Neutrophil (primary cell): Measurements from ENCODE around the gene MYO15A.

ENCODE experiments used
- H3K27ac ChIP-seq: fragments of 200-600 bp; sonication (generic); 2 replicates; pipeline ENCODE4 v1.5.1; 2016; ENCODE audit warnings: mild to moderate bottlenecking, moderate library complexity
- H3K27me3 ChIP-seq: fragments of 200-600 bp; sonication (generic); 2 replicates; pipeline ENCODE4 v1.6.0; 2016; ENCODE audit warnings: mild to moderate bottlenecking
- H3K36me3 ChIP-seq: fragments of 200-600 bp; sonication (generic); 2 replicates; pipeline ENCODE4 v1.5.1; 2017
- H3K4me1 ChIP-seq, 2 experiments: fragments of 200-600 bp in 1 of 2; sonication (generic) in 1 of 2; 1 replicate in 1 of 2; 2 replicates in 1 of 2; pipeline versions ENCODE4 v1.5.1 to v1.6.1; 2013 to 2016; ENCODE audit warnings: low read depth in 1 of 2, low read length in 1 of 2, mild to moderate bottlenecking in 1 of 2, moderate library complexity in 1 of 2; ENCODE audit not compliant: control insufficient read depth in 1 of 2, insufficient read depth in 1 of 2
- H3K4me3 ChIP-seq, 2 experiments: fragments of 200-600 bp in 1 of 2; sonication (generic) in 1 of 2; 1 replicate in 1 of 2; 2 replicates in 1 of 2; pipeline ENCODE4 v1.5.1; 2013 to 2016; ENCODE audit warnings: low read depth in 1 of 2, low read length in 1 of 2, mild to moderate bottlenecking in 1 of 2, moderate library complexity in 1 of 2
- H3K9me3 ChIP-seq: fragments of 200-600 bp; sonication (generic); 2 replicates; pipeline ENCODE4 v1.5.1; 2016
- CTCF ChIP-seq: fragments of 200-600 bp; sonication (generic); IDR thresholded peaks from 2 replicates; pipeline ENCODE4 v1.5.1; 2016; ENCODE audit warnings: antibody characterized with exemption

The MYO15A gene

GRCh38 chr17:18166894-18167293 is 58.3 kb downstream of the MYO15A start:
- Histone ChIP-seq H3K4me1 (no peaks in the 10 kb centered on the region), H3K9me3 (no peaks in the 10 kb centered on the region), H3K36me3 (no peaks in the 10 kb centered on the region), H3K27ac (no peak overlapping the region), H3K4me3 (no peak overlapping the region), H3K27me3 (no peaks in the 10 kb centered on the region)
- TF ChIP-seq CTCF, result no peak

- H3K27me3 ChIP-seq, result no peaks in the 10 kb centered on the region
- no peak overlapping the region for H3K27ac ChIP-seq
- no peak overlapping the region for H3K4me3 ChIP-seq
- no peaks in the 10 kb centered on the region for H3K9me3 ChIP-seq
- H3K4me1 ChIP-seq, result no peaks in the 10 kb centered on the region
- H3K36me3 ChIP-seq, result no peaks in the 10 kb centered on the region
- no peak for TF ChIP-seq CTCF
Measured at GRCh38 chr17:18167421-18167820, 58.9 kb downstream of the MYO15A start.

- H3K4me1 ChIP-seq, result peaks cover 6 to 10% of the 10 kb centered on the region in 2 experiments
- H3K27me3 ChIP-seq, result no peaks in the 10 kb centered on the region
- H3K9me3 ChIP-seq, result no peaks in the 10 kb centered on the region
- no peak overlapping the region for H3K27ac ChIP-seq
- no peak for TF ChIP-seq CTCF
- H3K36me3 ChIP-seq, result no peaks in the 10 kb centered on the region
- H3K4me3 ChIP-seq, result no peak overlapping the region
Measured at GRCh38 chr17:18172531-18173278, 64.1 kb downstream of the MYO15A start.

- TF ChIP-seq CTCF, result no peak
- Histone ChIP-seq H3K36me3 (no peaks in the 10 kb centered on the region), H3K27ac (no peak overlapping the region), H3K27me3 (no peaks in the 10 kb centered on the region), H3K4me3 (no peak overlapping the region), H3K4me1 (peaks cover 6 to 10% of the 10 kb centered on the region in 2 experiments), H3K9me3 (no peaks in the 10 kb centered on the region)
Measured at GRCh38 chr17:18173740-18174139, 65.2 kb downstream of the MYO15A start.

GRCh38 chr17:18176176-18176575 is 67.6 kb downstream of the MYO15A start:
- no peak for TF ChIP-seq CTCF
- Histone ChIP-seq H3K27me3 (no peaks in the 10 kb centered on the region), H3K4me1 (peaks cover 6 to 10% of the 10 kb centered on the region in 2 experiments), H3K9me3 (no peaks in the 10 kb centered on the region), H3K27ac (peak overlapping the region; percentile 60), H3K4me3 (no peak overlapping the region), H3K36me3 (no peaks in the 10 kb centered on the region)
